ENCODE data around the gene NXPH1.

Gene NXPH1

DNA sequence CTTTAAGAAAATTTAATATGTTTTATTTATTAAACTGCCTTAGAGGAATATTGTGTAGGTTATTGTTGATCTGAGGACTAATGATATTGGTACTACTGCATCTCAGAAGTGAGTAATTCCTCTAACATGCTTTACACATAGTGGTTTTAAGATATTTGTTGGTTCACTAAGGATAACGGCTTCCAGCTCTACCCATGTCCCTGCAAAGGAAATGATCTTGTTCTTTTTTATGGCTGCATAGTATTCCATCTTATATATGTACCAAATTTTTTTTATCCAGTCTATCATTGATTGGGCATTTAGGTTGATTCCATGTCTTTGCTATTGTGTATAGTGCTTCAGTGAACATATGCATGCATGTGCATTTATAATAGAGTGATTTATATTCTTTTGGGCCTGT is 20.1 kb downstream of the NXPH1 start:
- ChIA-PET CTCF (no interaction called here), POLR2A (no interaction called here)
- no peak for TF ChIP-seq SUZ12 (IDR thresholded peaks at IDR 0.05)
- no peak for TF ChIP-seq FOXA1 (IDR thresholded peaks at IDR 0.05)
- no peak for TF ChIP-seq PKNOX1 (IDR thresholded peaks at IDR 0.05)
- no peak for TF ChIP-seq FOXM1 (IDR thresholded peaks at IDR 0.05; ENCODE audit: borderline replicate concordance)
- no peak for TF ChIP-seq BHLHE40 (IDR thresholded peaks at IDR 0.05; ENCODE audit: borderline replicate concordance)
- no peak for TF ChIP-seq HDGF (IDR thresholded peaks at IDR 0.05; ENCODE audit: borderline replicate concordance)
- no peak for TF ChIP-seq TARDBP (IDR thresholded peaks at IDR 0.05)
- TF ChIP-seq ZNF384 (IDR thresholded peaks at IDR 0.05), result no peak
- no peak for TF ChIP-seq LEF1 (IDR thresholded peaks at IDR 0.05; ENCODE audit: borderline replicate concordance)
- no peak for TF ChIP-seq ELF4 (IDR thresholded peaks at IDR 0.05)
- TF ChIP-seq FOXK2 (IDR thresholded peaks at IDR 0.05), result no peak
- TF ChIP-seq NFRKB (IDR thresholded peaks at IDR 0.05), result no peak
- no peak for TF ChIP-seq SP1 (IDR thresholded peaks at IDR 0.05)
- TF ChIP-seq CTBP1 (IDR thresholded peaks at IDR 0.05; ENCODE audit: borderline replicate concordance), result no peak
- no peak for TF ChIP-seq ARNT (IDR thresholded peaks at IDR 0.05)
- TF ChIP-seq L3MBTL2 (conservative IDR thresholded peaks at IDR 0.05), result no peak
- no peak for DNase-seq (ENCODE audit: extremely low spot score)

DNA sequence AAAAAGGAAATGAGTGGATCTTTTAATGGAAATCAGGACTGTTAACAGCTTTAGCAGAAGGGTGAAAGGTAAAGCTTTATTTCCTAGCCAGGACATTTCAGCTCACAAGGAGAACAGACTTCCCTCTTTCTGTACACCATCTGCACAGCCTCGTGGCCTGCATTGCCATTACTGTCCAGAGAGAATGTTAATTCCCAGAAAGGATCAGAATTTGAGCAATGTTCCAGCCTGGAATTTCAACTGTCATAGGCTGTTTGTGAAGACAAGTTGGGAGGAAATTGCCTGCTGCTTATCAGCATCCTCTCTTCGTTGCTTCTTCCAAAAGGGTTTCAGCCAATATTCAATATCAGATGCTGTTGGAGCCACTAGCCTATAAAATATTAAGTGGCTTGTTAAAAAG is 22.0 kb downstream of the NXPH1 start:
- CTCF ChIA-PET, result no interaction called here
- TF ChIP-seq HDGF (IDR thresholded peaks at IDR 0.05; ENCODE audit: borderline replicate concordance), result no peak
- TF ChIP-seq FOXA1 (IDR thresholded peaks at IDR 0.05), result no peak
- no peak for TF ChIP-seq CTBP1 (IDR thresholded peaks at IDR 0.05; ENCODE audit: borderline replicate concordance)
- TF ChIP-seq SP1 (IDR thresholded peaks at IDR 0.05), result no peak
- TF ChIP-seq ARNT (IDR thresholded peaks at IDR 0.05), result no peak
- no peak for TF ChIP-seq ELF4 (IDR thresholded peaks at IDR 0.05)
- no peak for TF ChIP-seq NFRKB (IDR thresholded peaks at IDR 0.05)
- no peak for TF ChIP-seq BHLHE40 (IDR thresholded peaks at IDR 0.05; ENCODE audit: borderline replicate concordance)
- no peak for TF ChIP-seq FOXM1 (IDR thresholded peaks at IDR 0.05; ENCODE audit: borderline replicate concordance)
- TF ChIP-seq FOXK2 (IDR thresholded peaks at IDR 0.05), result no peak
- no peak for TF ChIP-seq ZNF384 (IDR thresholded peaks at IDR 0.05)
- no peak for TF ChIP-seq TARDBP (IDR thresholded peaks at IDR 0.05)
- TF ChIP-seq SUZ12 (IDR thresholded peaks at IDR 0.05), result no peak
- TF ChIP-seq PKNOX1 (IDR thresholded peaks at IDR 0.05), result no peak
- no peak for TF ChIP-seq LEF1 (IDR thresholded peaks at IDR 0.05; ENCODE audit: borderline replicate concordance)
- no peak for TF ChIP-seq L3MBTL2 (conservative IDR thresholded peaks at IDR 0.05)
- POLR2A ChIA-PET, result no interaction called here
- no peak for DNase-seq (ENCODE audit: extremely low spot score)

GRCh38 chr7:8462309-8462708 is 28.9 kb downstream of the NXPH1 start:
- POLR2A ChIA-PET, result no interaction called here
- TF ChIP-seq NFRKB (IDR thresholded peaks at IDR 0.05) (no peak), FOXM1 (IDR thresholded peaks at IDR 0.05; ENCODE audit: borderline replicate concordance) (no peak), CTBP1 (IDR thresholded peaks at IDR 0.05; ENCODE audit: borderline replicate concordance) (no peak), TARDBP (IDR thresholded peaks at IDR 0.05) (no peak)
- no peak for DNase-seq (ENCODE audit: extremely low spot score)
- CTCF ChIA-PET, result no interaction called here

DNA sequence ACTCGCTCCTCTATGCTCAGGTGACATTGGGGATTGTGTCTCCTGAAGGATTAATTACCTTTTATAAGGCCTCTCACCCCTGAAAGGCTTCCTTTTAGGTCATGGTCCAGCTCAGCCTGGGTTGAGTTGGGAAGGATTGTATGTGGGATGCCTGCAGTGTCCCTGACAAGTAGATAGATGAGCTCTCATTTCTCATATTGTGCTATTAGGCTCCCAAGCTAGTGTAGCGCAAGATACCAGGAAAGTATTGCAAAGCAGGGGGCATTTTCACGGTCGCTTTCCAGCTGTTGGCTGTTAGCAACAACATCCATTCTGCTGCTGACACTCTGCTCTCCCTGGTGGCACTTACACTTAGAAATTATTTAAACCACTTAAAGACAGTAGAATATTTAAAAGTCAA is 31.9 kb downstream of the NXPH1 start:
- POLR2A ChIA-PET, result no interaction called here
- DNase-seq (ENCODE audit: extremely low spot score), result no peak
- CTCF ChIA-PET, result no interaction called here
- TF ChIP-seq FOXA1 (IDR thresholded peaks at IDR 0.05) (no peak), BHLHE40 (IDR thresholded peaks at IDR 0.05; ENCODE audit: borderline replicate concordance) (no peak), TARDBP (IDR thresholded peaks at IDR 0.05) (no peak)

DNA sequence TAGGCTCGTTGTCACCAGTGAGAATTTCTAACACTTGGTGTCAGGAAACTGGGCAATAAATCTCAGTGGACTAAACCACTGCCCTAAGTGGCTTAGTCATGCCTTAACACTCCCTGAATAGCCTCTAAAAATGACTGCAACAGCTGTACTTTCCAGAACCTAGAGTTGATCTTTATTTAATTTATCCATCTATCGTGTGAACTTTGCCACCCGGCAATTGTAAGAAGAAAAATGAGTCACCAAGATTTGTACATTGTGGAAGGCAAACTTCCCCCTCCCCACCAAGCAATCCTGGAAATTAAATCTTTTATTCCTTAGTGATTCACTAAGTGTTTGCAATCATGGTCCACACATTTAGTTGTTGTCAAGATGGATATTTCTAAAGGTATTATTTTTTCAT is 47.1 kb downstream of the NXPH1 start:
- TF ChIP-seq BHLHE40 (IDR thresholded peaks at IDR 0.05; ENCODE audit: borderline replicate concordance) (no peak), ZNF384 (IDR thresholded peaks at IDR 0.05) (no peak), L3MBTL2 (conservative IDR thresholded peaks at IDR 0.05) (no peak), FOXM1 (IDR thresholded peaks at IDR 0.05; ENCODE audit: borderline replicate concordance) (no peak), TARDBP (IDR thresholded peaks at IDR 0.05) (no peak), HDGF (IDR thresholded peaks at IDR 0.05; ENCODE audit: borderline replicate concordance) (no peak), NFRKB (IDR thresholded peaks at IDR 0.05) (no peak), SP1 (IDR thresholded peaks at IDR 0.05) (no peak), ELF4 (IDR thresholded peaks at IDR 0.05) (no peak), PKNOX1 (IDR thresholded peaks at IDR 0.05) (no peak), SUZ12 (IDR thresholded peaks at IDR 0.05) (no peak), FOXA1 (IDR thresholded peaks at IDR 0.05) (no peak), CTBP1 (IDR thresholded peaks at IDR 0.05; ENCODE audit: borderline replicate concordance) (no peak), FOXK2 (IDR thresholded peaks at IDR 0.05) (no peak), ARNT (IDR thresholded peaks at IDR 0.05) (no peak), LEF1 (IDR thresholded peaks at IDR 0.05; ENCODE audit: borderline replicate concordance) (no peak)
- ChIA-PET POLR2A (no interaction called here), CTCF (no interaction called here)
- no peak for DNase-seq (ENCODE audit: extremely low spot score)

DNA sequence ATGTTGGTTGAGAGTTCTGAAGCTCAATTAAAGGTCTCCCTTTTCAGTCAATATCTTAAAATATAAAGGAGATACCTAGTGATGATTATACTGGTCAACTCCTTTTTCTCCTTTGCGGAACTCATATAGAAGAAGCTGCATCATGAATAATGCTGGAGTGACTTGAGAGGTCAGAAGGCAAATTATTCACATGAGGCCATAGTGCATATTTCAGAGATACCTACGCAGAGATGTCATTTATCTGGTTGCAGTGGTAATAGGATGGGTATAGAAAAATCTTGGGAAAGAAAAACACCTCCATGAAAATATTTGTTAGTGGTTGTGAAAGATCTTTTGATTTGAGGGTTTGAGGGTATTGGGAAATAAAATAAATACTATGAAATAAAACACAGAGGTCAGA is 47.7 kb downstream of the NXPH1 start:
- ChIA-PET CTCF (no interaction called here), POLR2A (no interaction called here)
- DNase-seq (ENCODE audit: extremely low spot score), result no peak

More for the DNA sequence above, 47.7 kb downstream of the NXPH1 start:
- TF ChIP-seq HDGF (IDR thresholded peaks at IDR 0.05; ENCODE audit: borderline replicate concordance) (no peak), ZNF384 (IDR thresholded peaks at IDR 0.05) (no peak), ARNT (IDR thresholded peaks at IDR 0.05) (no peak), BHLHE40 (IDR thresholded peaks at IDR 0.05; ENCODE audit: borderline replicate concordance) (no peak), LEF1 (IDR thresholded peaks at IDR 0.05; ENCODE audit: borderline replicate concordance) (no peak), TARDBP (IDR thresholded peaks at IDR 0.05) (no peak), FOXK2 (IDR thresholded peaks at IDR 0.05) (no peak), ELF4 (IDR thresholded peaks at IDR 0.05) (no peak), FOXA1 (IDR thresholded peaks at IDR 0.05) (no peak), PKNOX1 (IDR thresholded peaks at IDR 0.05) (no peak), FOXM1 (IDR thresholded peaks at IDR 0.05; ENCODE audit: borderline replicate concordance) (no peak), SUZ12 (IDR thresholded peaks at IDR 0.05) (no peak), CTBP1 (IDR thresholded peaks at IDR 0.05; ENCODE audit: borderline replicate concordance) (no peak), SP1 (IDR thresholded peaks at IDR 0.05) (no peak), L3MBTL2 (conservative IDR thresholded peaks at IDR 0.05) (no peak), NFRKB (IDR thresholded peaks at IDR 0.05) (no peak)
